ENCODE results near the gene CDH9.
"Not testable (repeated sequence)": the region's sequence is repeated elsewhere in the genome, so short reads cannot be mapped to it uniquely, and the experiment has no call there.

CDH9 gene

DNA sequence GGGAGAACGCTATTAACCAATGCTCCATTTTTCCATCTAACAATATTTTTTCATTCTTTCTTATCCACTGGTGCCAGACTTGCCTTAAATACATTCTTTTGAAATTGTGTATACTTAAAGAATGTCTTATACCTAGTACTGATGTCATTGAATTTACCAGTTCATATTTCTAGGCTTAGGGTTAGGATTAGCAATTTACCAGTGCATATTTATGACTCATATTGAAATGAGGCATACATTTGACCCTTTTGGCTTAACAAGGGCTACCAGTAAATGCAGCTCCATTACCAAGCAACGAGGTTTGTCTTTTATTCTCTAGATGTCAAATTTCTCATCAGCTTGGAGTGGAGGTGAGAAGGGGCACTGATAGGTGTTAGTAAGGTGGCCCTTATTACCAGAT, 89.5 kb downstream of the CDH9 start:
- no peak for DNase-seq

DNA sequence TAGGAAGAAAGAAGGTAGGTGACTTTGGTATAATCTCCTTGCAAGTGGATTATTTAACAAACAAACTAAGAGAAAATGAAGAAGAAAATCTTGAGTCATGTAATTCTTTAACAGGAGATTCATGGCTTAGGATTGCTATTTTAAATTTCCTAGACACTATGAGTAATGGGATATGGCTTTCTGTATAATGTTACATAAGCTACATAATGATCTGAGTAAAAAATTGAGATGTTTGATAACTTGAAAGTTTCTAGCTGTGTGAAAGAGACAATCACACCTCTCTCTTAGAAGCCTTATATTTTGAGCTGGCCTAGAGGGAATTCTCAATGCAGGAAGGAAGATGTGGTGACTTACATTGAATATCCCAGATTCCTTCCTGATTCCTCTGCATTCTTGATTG, 92.5 kb downstream of the CDH9 start:
- no peak for DNase-seq

- DNase-seq = no peak
These were observed 95.9 kb downstream of the CDH9 start for GRCh38 chr5:26942481-26942880.

DNA sequence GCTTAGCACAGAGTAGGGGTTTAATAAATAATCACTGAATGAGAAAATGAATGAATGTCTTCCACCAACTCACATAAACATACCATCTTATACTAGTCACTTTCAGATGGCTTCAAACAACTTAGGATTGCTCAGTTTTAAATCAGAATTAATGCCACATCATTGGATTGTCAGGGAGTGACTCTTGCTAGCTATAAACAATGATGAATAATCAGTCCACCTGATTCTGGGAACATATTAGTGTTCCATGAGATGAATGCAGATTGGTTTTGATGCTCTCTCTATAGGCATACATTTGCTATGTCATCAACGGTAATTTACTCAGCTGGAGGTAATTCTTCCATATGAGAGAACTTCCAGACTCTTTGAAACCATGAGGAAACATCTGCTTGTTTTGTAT, 97.4 kb downstream of the CDH9 start:
- no peak for DNase-seq

- DNase-seq = no peak
These were observed 106.1 kb downstream of the CDH9 start for GRCh38 chr5:26932238-26932637.

DNA sequence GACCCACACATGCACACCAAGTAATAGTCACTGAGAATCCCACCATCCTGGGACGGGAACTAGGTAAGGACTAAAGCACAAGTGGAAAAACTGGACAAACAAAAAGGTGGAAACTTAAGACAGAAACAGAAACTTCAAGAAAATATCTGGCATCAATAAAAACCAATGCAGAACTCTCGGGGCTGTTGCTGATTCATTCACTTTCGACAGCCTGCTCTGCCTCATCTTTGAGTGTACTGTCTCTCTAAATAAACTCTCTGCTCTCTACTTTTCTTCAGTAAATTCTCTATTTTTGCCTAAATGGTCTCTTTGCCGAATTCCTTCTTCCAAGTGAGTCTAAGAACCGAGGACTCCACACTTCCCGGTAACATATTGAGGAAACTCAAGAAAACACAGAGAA, 116.9 kb downstream of the CDH9 start:
- DNase-seq = no peak

GRCh38 chr5:26903469-26903868, 134.9 kb downstream of the CDH9 start:
- DNase-seq = no peak

DNA sequence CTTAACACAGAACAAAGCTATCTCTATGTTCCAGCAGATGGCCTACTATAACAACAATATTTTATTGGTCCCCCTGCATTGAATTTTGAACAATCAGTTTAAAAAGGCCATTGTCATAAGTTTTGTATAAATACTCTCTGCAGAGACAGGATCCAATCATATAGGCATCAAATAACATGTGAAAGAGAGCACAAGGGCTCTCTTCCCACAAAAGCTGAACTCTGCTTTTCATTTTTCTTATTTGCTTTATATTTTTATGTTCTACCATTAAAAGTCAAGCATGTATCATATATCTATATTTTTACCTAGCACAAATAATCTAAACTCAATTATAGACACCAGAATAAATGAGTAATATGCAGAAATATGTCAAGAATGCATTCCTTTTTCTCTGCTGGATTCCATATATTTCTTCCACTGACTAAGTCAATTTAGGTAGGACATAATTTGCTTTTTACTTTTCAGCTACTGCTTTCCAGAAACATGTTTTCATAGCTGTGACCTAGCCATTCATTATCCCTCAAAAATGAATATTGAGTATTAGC, 143.6 kb downstream of the CDH9 start:
- no peak for DNase-seq

DNA sequence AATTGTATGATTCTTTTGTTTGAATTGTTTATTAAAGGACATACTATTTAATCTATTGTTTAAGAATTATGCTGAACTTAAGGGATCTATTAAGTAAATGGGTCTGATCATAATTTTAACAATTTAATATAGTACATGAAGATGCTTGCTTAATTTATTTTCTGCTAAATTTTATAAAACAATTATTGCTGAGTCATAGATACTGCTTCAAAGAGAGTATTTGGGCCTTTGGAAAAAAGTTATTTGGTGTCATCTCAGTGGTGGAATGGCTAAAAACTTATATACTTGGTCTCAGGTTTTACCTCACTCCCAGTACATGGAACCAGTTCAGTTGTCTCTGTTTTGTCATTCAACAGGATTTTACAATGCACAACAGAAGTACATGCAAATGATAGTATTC, 145.3 kb downstream of the CDH9 start:
- DNase-seq = no peak

DNA sequence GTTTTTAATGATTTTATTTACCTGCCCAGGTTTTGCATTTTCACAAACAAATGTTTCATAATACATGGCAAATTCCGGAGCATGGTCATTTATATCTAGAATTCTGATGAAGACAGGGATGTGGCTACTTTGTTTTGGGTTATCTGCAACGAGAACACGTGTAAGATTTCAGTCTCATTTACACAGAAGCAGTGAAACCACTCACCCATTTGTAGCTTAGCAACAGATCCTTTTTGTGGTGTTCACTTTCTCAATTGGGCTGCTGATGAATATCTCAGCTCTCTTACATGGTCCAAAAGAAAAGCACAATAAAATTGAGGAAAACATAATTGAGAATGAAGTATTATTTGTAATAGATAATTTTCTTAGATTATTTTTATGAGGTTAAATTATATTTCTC, 148.6 kb downstream of the CDH9 start:
- no peak for DNase-seq

DNA sequence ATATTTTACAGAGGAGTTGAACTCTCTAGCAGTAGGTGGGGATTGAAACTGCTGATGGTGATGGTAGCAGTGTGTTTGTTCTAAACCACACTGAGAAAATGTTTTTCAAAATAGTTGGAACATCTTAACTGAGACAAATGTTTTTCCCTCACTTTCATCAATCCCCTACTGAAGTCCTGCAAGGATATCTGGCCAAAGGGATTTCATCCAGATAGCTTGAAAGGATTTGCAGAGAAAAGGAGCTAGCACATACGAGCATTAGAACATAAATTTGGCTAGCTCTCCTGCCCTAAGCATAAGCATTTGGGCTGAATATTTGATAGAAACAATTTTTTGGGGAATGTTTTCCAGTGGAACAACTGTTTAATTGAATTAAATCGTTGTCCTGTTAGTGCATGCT, 153.9 kb downstream of the CDH9 start:
- no peak for DNase-seq

DNA sequence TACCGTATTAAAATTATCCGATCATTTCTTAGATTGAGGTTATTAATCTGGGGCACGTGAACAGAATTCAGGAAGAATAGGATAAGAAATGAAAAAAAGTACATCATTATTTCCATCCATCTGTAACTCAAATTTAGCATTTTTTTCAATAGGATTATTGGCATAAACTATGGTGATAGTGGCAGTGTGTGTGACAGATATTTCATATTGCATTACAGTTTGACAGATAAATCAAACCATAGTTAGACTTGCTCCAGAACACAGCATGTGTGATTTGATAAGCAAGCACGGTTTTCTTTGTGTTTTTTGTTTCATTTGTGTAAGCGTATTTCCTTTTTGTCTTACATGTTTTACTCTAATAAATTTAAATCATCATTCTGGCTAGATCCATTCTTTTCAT, 155.0 kb downstream of the CDH9 start:
- DNase-seq = no peak

GRCh38 chr5:26881901-26882300, 156.5 kb downstream of the CDH9 start:
- DNase-seq = no peak

DNA sequence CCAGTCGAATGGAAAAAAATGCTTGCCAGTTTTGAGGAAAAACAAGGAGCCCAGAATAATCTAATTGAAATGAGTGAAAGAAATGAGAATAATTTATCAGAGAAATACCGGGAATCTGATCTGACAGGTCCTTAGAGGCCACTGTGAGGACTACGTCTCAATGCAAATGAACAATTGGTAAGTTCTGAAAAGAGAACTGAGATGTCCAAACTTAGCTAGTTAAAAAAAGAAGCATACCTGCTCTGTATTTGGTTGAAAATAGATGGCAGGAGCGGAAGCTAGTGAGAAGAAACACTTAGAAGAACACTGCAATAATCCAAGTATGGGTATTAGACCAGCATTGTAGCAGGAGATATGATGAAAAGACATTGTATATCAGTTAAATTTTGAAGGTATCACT, 161.2 kb downstream of the CDH9 start:
- DNase-seq = no peak

GRCh38 chr5:26872337-26872736, 166.0 kb downstream of the CDH9 start:
- DNase-seq = no peak

GRCh38 chr5:26869781-26870180, 168.6 kb downstream of the CDH9 start:
- DNase-seq = no peak

DNA sequence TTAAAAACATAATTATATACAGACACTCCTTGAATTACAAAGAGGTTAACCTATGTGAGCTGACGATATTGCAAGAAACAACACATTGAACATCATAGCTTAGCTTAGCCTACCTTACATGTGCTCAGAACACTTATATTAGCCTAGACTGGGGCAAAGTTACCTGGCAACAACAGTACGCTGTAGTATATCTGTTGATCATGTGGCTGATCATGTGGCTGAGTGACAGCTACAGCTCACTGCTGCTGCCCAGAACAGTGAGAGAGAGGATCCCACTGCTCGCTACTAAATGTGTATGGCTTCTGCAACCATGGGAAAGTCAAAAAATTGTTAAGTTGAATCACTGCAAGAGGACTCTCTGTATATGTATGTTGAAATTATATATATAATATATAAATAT, 169.9 kb downstream of the CDH9 start:
- DNase-seq = no peak

DNA sequence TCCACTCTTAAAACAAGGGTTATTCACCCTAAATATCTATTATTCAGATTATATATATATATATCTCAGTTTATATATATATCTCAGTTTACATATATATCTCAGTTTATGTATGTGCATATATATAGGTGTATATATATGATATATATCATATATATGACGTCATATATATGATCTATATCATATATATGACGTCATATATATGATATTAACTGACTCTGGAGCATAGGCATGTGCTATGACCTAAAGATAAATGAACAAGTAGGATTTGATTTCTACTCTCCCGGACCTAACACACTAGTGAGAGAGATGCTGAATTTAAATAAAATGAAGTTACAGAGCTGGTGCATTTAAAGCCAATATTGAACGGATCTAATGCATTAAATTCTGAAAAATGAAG, 174.3 kb downstream of the CDH9 start:
- no peak for DNase-seq

DNA sequence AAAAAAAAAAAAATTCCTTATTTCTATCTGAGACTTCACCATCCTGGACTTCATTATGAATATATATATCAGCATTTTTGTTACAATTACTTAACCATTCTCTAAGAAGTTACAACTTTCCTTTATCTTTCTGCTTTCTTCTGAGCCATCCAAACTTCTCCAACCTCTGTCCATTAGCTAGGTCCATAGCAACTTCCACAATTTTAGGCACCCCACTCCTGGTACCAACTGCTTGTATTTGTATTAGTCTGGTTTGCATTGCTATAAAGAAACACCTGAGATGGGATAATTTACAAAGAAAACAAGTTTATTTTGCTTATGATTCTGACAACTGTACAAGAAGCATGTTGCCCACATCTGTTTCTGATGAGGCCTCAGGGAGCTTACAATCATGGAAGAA, 182.1 kb downstream of the CDH9 start:
- DNase-seq = no peak

GRCh38 chr5:26852450-26852849, 185.9 kb downstream of the CDH9 start:
- DNase-seq = not testable (repeated sequence)

GRCh38 chr5:26847041-26847736, 191.2 kb downstream of the CDH9 start:
- no peak for DNase-seq

DNA sequence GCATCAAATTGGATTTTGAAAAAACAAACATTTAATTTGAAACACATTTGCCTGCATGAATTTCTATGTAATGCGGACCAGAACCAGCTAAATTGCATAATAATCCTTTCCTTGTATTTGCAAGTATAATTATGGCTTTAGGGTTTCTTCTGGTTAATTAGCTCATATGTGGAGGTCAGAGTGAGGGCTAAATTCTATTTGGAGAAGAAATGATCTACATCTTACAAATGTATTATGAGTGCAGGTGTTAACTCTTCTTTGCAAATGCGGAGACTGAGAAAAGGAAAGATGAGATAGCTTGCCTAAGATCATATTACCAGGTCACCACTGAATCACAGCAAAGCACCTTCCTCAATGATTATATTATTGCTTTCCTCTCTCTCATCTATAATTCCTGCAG, 194.7 kb downstream of the CDH9 start:
- no peak for DNase-seq

- DNase-seq = no peak
These were observed 204.8 kb downstream of the CDH9 start for GRCh38 chr5:26833596-26833995.
